ENCODE measurements around the gene ANKS6.

Gene ANKS6

DNA sequence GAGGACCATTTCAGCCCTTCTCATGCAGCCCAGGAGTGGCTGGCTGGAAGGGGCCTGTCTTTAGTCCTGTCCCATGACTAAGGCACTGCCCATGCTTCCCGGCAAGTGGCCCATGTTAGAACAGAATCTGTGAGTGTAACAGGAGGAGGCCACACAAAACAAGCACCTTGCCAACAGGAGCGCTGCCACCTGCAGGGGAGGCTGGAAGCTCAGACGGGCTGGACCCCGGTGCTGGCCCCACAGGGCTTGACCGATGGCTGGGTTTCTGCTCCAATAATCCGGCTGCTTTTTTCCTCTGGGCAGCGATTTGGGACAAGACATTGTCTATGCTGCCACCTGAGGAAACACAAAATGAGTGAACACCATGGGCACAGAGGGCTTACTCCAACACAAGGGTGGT is 28.4 kb downstream of the ANKS6 start:
- no peak for DNase-seq

DNA sequence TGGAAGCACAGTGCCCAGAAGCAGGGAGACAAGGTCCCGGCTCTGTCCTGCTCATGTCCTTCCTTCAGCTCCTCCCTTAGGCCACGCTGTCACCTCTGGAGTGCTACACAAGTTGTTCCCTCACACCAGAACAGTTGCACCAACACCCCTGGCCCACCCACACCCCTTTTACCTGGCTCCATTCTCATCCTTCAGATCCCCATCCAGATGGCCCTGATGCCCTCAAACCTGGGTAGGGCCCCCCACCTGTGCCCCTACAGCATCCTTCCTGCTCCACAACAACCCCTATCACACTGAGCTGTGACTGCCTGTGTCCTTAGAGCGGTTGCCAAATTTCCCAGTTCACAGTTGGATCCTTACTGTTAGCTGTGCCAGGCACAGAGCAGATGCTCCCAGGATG is 29.2 kb downstream of the ANKS6 start:
- DNase-seq = no peak

DNA sequence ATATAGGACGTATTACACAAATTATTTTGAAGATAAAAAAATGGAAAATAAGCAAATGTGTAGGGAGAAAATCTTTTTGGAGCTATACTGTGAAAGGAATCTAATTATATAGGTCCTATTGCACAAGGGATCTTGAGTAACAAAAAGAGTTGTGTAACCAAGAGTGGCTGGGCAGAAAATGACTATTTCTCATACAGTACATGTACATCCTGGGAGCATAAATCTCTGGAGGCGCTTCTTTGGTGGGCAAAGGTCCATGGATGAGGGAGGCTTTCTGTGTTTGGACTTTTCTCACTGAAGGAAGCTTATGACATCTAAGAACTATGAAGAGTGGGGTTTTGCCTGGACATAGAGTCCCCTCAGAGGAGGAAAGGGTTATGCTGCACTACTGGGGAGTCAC is 29.8 kb downstream of the ANKS6 start:
- no peak for DNase-seq

DNA sequence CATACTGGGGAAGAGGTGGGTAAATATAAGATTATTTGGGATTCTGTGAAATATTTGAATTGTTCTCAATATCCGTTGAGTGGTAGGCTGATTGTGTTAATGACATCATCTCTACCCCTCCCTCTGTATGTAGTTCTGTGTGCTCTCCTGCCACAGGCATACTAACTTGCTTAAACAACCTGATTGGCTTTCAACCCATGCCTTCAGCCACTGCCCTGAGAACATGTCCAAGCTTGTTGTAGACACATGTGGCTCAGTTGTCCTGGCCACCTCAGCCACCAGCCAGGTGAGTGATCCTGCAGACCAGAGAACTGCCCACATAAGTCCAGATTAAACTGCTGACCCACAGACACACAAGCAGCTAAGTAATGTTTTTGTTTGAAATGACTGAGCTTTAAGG is 31.1 kb downstream of the ANKS6 start:
- DNase-seq = no peak

DNA sequence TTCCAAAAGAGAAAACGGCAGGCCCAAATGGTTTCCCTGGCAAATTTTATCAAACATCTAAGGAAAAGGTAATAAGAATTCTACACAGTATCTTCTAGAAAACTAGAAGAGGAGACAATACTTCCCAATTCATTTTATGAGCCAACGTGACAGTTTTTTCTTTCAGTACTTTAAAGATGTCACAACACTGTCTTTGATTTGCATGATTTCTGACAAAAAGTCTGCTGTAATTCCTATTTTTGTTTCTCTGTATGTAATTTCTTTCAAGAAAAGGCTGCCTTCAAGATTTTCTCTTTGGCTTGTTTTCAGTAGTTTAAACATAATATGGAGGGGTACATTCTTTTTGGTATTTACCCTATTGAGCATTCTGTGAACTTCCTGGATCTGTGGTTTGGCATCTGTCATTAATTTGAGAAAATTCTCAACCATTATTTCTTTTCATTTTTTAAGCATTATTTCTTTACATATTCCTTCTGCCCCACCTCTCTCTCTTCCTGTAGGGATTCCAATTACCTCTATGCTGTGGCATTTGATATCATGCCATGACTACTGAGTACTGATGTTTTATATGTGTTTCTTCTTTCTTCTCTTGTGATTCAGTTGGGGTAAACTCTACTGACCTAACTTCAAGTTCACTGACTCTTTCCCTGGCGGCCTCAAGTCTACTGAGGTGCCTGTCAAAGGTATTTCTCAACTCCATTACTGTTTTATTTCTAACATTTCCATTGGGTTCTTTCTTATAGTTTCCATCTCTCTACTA is 32.2 kb downstream of the ANKS6 start:
- no peak for DNase-seq

DNA sequence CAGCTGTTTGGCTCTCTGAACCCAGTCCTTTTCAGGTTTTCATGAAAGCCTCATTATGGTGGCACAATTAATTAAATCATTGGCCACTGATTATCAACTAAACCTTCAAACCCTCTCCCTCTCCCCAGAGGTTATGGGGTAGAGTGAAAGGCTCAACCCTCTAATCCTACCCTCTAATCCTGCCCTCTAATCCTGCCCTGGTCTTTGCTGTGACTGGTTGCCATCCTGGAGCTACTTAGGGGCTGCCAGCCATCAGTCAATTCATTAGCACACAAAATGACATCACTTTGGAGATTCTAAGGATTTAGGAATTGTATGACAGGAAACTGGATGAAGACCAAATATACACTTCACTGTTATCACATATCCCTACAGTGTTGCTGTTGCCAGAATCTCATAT is 36.1 kb downstream of the ANKS6 start:
- DNase-seq = no peak

DNA sequence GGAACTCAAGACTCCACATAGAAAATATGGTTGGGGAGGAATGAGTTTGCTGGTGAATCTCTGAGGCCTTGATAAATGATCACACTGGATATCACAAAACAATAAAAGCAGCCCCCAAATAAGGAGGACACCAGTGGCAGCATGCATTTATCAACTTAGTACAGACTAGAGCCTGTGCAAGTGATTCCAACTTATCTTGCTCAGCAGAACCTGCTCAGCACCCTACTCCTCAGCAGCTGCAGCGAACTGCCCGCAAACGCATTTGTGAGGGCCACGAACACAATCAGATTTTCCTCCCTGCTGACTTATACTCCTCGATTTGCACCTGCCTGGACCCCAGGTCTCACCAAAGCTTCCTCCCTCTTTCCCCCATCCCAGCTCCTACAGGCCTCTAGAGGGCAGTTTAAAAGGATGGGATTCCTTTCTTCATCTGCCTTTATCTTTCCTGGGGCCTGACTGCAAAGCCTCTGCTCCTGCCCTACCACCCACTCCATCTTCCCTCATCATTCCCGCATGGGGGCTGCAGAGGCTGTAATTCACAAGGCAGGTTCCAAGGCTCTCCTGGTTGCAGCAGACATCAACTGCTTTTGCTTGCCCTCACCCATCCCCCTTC is 41.2 kb downstream of the ANKS6 start:
- DNase-seq = no peak

DNA sequence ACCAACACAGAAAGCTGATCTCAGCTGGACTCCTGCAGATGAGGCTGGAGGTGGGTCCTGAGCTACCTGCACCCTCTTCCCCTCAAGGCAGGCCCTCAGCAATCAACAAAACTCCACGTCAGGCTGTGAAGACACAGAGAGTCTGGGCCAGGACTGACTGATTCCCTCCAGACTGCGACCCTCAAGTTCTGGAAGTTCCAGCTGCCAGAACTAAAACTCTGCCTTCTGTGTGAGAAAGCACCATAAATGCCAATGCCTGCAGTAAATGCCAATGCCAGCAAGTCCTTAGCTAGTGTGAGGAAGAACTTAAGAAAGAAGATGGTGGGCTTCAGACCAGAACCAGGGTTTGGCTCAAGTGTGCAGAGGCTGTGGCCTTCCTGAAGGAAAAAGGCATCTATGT is 45.1 kb downstream of the ANKS6 start:
- no peak for DNase-seq

DNA sequence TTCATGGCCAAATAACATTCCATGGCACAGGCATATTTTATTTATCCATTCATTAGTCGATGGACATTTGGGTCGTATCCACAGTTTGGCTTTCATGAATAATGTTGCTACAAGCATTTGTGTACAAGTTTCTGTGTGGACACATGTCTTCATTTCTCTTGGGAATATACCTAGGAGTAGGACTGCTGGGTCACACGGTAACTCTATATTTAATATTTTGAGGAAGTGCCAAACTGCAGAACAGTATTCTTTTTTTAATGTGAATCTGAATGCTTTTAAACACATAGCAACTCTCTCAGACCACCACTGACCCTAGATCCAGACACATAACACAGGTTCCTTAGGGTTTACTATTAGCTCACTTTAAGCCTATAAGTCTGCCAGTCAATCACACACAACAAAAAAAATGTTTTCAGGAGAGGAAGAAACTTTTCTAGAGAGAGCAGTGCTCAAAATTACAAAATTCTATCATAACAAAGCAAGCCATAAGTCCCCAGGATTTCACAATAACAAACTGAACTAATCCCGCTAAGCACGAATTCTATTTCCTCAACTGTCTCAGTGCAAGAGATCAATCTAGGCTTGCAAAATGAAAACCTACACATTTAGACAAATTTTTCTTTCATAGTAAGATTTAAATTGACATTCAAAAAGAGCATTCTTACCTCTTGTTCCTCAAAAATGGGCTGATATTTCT is 45.8 kb downstream of the ANKS6 start:
- no peak for DNase-seq

DNA sequence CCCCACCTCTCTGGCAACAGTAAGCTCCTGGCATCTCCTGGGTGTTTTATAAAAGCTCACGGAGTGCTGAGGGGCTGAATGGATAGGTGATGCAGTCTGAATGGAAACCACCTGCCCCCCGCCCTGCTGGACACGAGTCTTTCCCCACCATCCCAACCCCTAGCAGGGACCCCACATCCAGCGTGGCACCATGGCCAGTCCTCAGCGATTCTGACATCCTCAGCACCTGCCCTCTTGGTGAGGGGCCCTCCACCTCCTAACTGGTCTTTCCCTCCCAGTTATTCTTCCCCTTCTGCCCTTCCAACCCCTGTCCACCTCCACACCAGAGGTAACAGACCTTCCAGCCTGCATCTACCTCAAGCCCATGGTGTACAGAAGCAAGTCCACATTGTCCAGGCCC is 48.9 kb downstream of the ANKS6 start:
- DNase-seq = no peak

DNA sequence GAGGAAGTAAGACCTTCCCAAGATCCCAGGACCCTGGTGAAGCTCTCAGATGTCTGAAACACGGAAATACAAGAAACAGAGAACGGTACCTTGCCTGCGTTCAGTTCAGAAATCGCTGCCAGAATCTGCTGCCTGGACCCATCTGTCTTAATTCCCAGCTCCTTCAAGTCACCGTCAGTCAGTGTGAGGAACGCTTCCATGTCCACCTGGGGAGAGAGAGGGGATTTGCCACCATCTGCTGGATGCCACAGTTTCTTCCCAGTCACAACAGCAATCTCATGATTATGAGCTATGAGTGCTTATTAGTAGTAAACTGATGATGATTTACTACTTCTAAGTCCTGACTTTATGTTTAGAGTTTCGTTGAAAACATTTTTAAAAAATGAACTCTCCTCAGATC is 50.9 kb downstream of the ANKS6 start:
- no peak for DNase-seq

DNA sequence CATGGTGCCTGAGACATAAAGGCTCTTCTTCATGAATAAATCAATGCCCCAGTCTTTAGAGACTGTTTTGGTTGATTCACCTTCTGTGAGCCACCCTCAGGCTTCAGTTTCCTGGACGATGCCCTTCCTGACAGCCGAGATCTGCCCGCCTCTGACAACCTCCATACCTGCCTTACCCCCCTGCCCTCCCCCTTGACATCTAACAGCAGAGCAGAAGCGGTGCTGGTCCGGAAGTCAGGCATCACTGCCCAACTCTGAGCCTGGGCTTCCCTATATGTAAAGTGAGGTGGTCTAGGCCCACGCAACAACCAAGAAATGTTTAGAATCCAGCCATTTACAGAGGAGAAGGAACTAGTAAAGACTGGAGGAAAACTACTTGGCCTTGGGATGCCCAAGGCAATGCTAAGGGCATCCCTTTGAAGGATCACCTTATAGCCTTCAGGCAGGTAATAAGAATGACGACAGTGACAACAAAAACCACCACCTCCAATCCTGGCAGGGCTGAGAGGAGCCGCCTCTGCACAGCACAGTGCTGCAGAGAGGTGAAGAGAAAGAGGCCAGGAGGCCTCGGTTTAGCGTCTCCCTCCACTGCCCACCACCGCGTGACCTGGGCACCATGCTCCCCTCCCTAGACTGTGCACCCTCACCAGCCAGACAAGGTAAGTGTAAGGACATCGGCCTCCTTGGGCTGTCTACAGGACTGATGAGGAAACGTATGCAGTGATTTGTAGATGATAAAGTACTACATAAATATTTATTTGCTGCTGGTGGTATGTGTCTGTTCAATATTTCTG is 52.3 kb downstream of the ANKS6 start:
- DNase-seq = no peak

DNA sequence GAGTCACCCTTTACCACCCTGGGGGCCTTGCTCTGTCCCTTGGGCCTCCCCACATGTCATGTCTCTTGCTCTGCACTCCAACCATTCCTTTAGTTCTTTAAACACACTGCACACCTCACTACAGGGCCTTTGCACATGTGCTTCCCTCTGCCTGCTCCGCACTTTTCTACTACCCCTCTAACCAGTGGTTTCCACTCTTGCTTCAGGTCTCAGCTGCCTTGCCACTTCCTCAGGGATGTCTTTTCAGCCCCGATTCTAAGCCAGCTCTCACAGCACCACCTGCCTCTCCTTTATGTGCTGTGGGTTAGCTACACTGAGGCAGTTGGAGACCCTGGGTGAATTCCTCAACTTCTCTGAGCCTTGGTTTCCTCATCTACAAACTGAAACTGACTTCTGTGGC is 53.0 kb downstream of the ANKS6 start:
- DNase-seq = no peak

DNA sequence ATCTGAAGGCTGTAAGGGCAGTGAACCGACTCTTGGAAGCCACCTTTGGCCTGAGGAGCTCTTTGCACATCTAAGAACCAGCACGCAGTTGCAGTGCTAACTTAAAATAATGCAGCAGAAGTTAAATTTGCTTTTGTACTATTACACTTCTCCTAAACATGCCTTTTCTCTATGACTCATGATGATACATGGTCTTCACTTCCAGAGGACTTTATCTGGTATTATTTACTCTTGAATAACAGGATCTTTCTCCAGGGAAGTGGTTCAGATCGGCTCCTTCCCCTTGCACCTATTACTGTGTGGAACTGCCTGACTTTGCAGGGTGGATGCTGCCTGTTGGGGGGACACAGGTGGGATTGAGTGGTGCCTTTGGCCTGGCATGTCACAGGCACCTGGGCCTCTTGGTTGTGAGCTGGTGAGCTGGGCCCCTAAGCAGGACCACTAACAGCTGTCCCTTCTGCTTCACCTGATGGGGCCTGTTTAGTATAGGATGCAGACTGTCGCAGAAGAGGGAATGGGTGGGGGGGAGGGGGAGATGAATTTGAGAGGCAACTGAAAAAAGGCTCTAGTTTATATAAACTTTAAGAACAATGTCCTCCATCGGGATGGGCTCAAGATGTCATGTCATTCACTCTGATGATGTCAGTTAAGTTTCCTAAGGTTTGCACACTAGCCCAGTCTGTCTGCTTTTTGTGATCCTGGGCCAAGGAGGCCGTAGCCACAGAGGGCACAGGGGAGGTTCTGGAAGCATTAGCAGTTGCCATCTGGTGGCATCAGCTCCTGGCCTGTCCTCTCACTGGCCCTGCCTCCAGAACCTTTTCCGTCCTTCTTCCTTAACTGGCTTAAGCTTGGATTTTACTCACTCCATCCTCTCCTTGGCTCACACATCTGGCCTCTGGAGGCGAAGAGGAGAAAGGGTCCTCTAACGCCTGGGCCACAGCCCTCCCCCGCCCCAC is 53.8 kb downstream of the ANKS6 start:
- DNase-seq = no peak

DNA sequence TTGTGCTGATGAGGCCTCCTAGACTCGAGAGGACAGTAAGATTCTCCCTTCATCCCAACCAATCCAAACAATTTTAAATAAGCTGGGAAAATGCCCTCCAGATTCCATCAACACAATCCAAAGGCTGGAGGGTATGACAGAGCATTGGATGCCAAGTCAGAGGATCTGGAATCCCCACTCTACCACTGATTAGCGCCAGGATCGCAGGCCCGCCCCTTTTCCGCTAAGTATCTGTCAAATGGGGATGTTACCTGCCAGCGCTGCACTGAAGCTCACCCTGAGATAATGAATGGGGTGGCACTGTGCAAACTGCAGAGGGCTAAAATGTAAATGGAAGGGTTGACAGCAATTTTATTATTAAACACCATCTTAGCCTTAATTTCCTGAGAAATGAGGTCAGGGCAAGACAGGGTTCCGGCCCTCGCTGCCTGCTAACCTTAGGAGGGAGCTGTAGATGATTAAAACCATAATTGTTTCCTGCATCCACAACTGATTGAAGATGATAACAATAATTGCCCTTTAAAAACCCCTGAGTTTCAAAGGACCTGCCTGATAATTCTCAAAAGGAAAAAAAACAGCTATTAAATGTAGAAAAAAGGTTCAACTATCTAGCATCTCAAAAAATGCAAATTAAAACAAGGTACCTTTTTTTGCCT is 56.0 kb downstream of the ANKS6 start:
- no peak for DNase-seq

DNA sequence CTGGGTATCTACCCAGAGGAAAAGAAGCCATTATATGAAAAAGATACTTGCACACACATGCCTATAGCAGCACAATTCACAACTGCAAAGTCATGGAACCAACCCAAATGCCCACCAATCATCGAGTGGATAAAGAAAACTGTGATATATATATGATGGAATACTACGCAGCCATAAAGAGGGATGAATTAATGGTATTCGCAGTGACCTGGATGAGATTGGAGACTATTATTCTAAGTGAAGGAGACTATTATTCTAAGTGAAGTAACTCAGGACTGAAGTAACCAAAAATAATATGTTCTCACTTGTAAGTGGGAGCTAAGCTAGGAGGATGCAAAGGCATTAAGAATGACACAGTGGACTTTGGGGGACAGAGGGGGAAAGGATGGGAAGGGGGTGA is 57.6 kb downstream of the ANKS6 start:
- DNase-seq = no peak

DNA sequence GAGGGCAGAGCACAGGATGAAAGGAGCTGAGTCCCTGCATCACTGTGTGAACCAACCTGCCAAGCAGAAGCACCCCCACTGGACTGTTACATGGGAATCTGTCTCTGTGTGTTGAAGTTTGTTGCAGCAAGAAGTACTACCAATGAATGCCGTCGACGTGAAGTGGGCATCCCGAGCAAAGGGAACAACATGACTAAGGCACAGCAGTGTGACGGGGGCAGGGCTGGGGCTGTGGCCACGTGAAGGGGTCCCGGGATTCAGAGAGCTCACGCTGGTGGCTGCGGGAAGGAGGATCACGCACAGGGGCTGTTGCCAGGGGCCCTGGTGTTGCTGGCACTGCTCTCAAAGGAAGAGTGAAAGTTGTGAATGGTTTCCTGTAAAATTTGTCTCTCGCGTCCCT is 60.1 kb downstream of the ANKS6 start:
- DNase-seq = no peak

DNA sequence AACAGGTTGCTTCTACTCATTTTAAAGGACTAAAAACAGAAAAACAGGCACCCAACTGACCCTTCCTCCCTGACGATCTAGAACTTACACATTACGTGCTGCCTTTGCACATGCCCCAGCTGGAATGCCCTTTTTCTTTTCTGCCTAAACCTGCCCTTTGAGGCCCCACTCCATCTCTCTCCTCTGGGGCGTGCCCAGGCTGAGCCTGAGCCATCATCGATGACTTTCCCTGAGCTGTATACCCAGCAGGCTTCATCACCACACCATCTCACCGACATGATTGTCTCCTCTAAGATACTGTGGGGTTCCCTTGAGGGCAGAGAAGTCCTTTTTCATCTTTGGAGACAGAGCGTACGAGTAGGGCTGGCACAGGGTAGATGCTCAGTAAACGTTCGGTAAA is 63.6 kb downstream of the ANKS6 start:
- no peak for DNase-seq

DNA sequence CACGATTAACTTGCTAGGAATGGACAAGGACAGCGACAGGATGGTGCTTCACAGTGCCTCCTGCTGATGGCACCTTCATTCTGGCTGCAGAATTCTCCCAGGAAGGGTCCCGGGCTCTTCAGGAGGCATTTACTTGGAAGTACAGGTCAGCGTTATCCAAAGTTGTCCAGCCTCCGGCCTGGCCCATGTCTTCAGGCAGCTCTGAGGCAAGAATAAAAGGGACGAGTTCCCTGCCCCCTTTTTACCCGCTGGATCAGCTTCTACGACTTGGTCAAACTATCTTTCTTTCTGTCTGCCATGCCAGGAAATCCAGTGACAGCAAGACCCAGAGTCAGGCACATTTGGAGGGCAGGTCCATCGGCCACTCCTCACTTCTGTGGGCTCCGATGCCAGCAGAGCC is 64.3 kb downstream of the ANKS6 start:
- DNase-seq = no peak

DNA sequence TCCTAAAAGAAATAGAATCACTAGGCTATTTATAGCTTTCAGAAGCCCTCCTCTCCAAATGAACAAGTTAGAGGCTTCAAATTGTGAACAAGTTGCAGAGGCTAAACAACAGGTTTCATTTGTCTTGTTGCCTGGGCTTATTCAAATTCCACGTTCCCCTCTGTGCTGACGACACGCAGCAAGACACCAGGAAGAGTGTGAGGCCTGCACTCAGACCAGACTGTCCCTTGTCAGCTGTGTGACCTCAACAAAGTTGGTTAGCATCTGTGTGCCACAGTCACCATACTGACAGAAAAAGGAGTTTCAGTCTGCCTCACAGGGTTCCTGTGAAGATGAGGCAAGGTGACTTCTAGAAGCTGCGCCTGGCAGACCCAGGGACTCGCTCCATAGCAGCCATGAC is 65.5 kb downstream of the ANKS6 start:
- DNase-seq = no peak

DNA sequence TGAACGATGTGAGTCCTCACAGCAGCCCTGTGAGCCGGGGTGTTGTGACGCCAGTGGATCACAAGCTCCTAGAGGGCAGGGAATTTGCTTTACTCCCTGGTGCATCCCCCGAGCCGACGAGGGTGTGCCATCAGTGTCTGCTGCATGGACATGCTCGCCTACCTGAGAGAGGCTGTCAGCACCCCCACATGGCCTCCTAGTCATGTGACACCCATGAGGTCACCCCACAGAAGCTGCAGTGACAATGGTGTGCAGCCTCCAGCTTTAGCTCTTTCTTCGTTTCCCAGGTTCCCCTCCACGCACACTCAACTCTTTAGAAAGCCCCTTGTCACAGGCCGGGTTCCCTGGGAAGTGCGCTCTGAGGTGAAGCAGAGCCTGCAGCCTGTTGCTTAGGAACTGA is 67.9 kb downstream of the ANKS6 start:
- DNase-seq = no peak

DNA sequence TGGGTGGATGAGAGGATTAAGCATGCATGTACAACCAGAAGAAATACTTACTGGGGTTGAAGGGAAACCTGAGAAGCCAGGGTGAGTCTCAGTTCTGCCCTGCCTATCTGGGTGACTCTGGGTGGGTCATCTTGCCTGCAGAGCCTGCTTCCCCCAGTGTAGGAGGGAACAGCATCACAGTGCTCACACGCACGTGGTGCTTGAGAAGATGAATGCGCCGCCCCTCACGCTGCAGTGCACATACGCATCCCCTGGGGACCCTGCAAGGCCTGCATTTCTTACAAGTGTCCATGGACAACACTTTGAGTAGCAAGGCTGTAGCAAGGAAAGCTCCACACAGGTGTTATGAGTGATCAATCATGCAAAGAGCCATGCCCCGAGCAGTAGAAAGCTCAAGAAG is 68.9 kb downstream of the ANKS6 start:
- no peak for DNase-seq
